ENCODE results near the gene PPP1R13L. TPM values are rescaled to one million over a fixed set of nuclear protein-coding genes. Genes with fewer than 3 reads are reported as not detected.

PPP1R13L gene
- total RNA-seq, 1 experiment from 2014 or later, result 27.5 TPM

GRCh38 chr19:45406226-45407090 is 1.6 kb upstream of the PPP1R13L start, which contains the start of gene POLR1G (continued):
- peak; percentile 90; the same call in 1 of the 2 replicates for TF ChIP-seq ARID4B (CRISPR knock-in tag; IDR thresholded peaks at IDR 0.05; ENCODE audit: borderline replicate concordance)
- TF ChIP-seq ZNF232 (CRISPR knock-in tag; IDR thresholded peaks at IDR 0.05), result 0 out of 2 replicates have a peak, but pooled peaks have one; percentile 29
- TF ChIP-seq MYBL2 (CRISPR knock-in tag; IDR thresholded peaks at IDR 0.05), result peak; percentile 31; the same call in 1 of the 2 replicates
- TF ChIP-seq, protein P1, sequence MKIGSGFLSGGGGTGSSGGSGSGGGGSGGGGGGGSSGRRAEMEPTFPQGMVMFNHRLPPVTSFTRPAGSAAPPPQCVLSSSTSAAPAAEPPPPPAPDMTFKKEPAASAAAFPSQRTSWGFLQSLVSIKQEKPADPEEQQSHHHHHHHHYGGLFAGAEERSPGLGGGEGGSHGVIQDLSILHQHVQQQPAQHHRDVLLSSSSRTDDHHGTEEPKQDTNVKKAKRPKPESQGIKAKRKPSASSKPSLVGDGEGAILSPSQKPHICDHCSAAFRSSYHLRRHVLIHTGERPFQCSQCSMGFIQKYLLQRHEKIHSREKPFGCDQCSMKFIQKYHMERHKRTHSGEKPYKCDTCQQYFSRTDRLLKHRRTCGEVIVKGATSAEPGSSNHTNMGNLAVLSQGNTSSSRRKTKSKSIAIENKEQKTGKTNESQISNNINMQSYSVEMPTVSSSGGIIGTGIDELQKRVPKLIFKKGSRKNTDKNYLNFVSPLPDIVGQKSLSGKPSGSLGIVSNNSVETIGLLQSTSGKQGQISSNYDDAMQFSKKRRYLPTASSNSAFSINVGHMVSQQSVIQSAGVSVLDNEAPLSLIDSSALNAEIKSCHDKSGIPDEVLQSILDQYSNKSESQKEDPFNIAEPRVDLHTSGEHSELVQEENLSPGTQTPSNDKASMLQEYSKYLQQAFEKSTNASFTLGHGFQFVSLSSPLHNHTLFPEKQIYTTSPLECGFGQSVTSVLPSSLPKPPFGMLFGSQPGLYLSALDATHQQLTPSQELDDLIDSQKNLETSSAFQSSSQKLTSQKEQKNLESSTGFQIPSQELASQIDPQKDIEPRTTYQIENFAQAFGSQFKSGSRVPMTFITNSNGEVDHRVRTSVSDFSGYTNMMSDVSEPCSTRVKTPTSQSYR (CRISPR knock-in tag; IDR thresholded peaks at IDR 0.05), result no peak
- peak; percentile 82; the same call in 1 of the 2 replicates for TF ChIP-seq TEAD1 (CRISPR knock-in tag; IDR thresholded peaks at IDR 0.05)
- no peak for TF ChIP-seq HMGA2 (CRISPR knock-in tag; IDR thresholded peaks at IDR 0.05)
- TF ChIP-seq, protein P2, sequence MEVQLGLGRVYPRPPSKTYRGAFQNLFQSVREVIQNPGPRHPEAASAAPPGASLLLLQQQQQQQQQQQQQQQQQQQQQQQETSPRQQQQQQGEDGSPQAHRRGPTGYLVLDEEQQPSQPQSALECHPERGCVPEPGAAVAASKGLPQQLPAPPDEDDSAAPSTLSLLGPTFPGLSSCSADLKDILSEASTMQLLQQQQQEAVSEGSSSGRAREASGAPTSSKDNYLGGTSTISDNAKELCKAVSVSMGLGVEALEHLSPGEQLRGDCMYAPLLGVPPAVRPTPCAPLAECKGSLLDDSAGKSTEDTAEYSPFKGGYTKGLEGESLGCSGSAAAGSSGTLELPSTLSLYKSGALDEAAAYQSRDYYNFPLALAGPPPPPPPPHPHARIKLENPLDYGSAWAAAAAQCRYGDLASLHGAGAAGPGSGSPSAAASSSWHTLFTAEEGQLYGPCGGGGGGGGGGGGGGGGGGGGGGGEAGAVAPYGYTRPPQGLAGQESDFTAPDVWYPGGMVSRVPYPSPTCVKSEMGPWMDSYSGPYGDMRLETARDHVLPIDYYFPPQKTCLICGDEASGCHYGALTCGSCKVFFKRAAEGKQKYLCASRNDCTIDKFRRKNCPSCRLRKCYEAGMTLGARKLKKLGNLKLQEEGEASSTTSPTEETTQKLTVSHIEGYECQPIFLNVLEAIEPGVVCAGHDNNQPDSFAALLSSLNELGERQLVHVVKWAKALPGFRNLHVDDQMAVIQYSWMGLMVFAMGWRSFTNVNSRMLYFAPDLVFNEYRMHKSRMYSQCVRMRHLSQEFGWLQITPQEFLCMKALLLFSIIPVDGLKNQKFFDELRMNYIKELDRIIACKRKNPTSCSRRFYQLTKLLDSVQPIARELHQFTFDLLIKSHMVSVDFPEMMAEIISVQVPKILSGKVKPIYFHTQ (CRISPR knock-in tag; IDR thresholded peaks at IDR 0.05), result no peak
- TF ChIP-seq SP1 (CRISPR knock-in tag; conservative IDR thresholded peaks at IDR 0.05), result peak; percentile 80
- TF ChIP-seq, protein P3, sequence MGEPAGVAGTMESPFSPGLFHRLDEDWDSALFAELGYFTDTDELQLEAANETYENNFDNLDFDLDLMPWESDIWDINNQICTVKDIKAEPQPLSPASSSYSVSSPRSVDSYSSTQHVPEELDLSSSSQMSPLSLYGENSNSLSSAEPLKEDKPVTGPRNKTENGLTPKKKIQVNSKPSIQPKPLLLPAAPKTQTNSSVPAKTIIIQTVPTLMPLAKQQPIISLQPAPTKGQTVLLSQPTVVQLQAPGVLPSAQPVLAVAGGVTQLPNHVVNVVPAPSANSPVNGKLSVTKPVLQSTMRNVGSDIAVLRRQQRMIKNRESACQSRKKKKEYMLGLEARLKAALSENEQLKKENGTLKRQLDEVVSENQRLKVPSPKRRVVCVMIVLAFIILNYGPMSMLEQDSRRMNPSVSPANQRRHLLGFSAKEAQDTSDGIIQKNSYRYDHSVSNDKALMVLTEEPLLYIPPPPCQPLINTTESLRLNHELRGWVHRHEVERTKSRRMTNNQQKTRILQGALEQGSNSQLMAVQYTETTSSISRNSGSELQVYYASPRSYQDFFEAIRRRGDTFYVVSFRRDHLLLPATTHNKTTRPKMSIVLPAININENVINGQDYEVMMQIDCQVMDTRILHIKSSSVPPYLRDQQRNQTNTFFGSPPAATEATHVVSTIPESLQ (CRISPR knock-in tag; IDR thresholded peaks at IDR 0.05), result no peak
- TF ChIP-seq, protein P4, sequence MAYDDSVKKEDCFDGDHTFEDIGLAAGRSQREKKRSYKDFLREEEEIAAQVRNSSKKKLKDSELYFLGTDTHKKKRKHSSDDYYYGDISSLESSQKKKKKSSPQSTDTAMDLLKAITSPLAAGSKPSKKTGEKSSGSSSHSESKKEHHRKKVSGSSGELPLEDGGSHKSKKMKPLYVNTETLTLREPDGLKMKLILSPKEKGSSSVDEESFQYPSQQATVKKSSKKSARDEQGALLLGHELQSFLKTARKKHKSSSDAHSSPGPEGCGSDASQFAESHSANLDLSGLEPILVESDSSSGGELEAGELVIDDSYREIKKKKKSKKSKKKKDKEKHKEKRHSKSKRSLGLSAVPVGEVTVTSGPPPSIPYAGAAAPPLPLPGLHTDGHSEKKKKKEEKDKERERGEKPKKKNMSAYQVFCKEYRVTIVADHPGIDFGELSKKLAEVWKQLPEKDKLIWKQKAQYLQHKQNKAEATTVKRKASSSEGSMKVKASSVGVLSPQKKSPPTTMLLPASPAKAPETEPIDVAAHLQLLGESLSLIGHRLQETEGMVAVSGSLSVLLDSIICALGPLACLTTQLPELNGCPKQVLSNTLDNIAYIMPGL (CRISPR knock-in tag; IDR thresholded peaks at IDR 0.05), result peak; percentile 20; the same call in 1 of the 2 replicates
- 0 out of 2 replicates have a peak, but pooled peaks have one; percentile 14 for TF ChIP-seq ESRRA (CRISPR knock-in tag; IDR thresholded peaks at IDR 0.05; ENCODE audit: borderline replicate concordance)
- TF ChIP-seq FOXP1 (CRISPR knock-in tag; IDR thresholded peaks at IDR 0.05; ENCODE audit: borderline replicate concordance), result peak; percentile 60; the same call in 1 of the 2 replicates
- no peak for TF ChIP-seq CBFB (CRISPR knock-in tag; IDR thresholded peaks at IDR 0.05; ENCODE audit: low read depth)

Measured in WTC11 (cell line).